Activated CD4-positive, alpha-beta T cell treated with anti-CD3 and anti-CD28 coated beads, Interleukin-2, amount 10 ng/mL, durations not matched to agents 24 days and 14 days (primary cell): ENCODE data around the gene UEVLD. TPM values are rescaled to one million over a fixed set of nuclear protein-coding genes. Genes with fewer than 3 reads are reported as not detected.

Source experiments
- total RNA-seq: library from RNA; stranded (reverse); gene quantifications from 2 replicates; pipeline ENCODE4 v1.2.3, GENCODE V29; 2022

UEVLD gene
- total RNA-seq, 1 donor from 2014 or later, result 20.7 TPM

Other genes with a start within 250 kb of the UEVLD start
- gene LDHA, start 194.2 kb downstream of the UEVLD start, total RNA-seq, result 1,753 and 1,772 TPM in 2 replicates
- gene LDHC, start 176.4 kb downstream of the UEVLD start, total RNA-seq, result 0.64 TPM in 1 of 2 replicates, not detected in the other
- not detected in 2 replicates for gene LDHAL6A, start 132.9 kb downstream of the UEVLD start, total RNA-seq
- 39.6 and 43.5 TPM in 2 replicates for gene TSG101, start 61.8 kb downstream of the UEVLD start, total RNA-seq
- gene MISFA, start 11.1 kb upstream of the UEVLD start, total RNA-seq, result 3.4 and 3.5 TPM in 2 replicates
- gene SPTY2D1, start 45.6 kb upstream of the UEVLD start, total RNA-seq, result 22.6 and 22.8 TPM in 2 replicates
- 0.21 and 0.73 TPM in 2 replicates for gene TMEM86A, start 110.0 kb upstream of the UEVLD start, total RNA-seq
- gene IGSF22, start 137.5 kb upstream of the UEVLD start, total RNA-seq, result 0.31 TPM in 1 of 2 replicates, not detected in the other
- gene PTPN5, start 203.1 kb upstream of the UEVLD start, total RNA-seq, result not detected in 2 replicates